VCaP (cell line): ENCODE data around the gene IL17C.

Source experiments
- H3K27ac ChIP-seq: fragments of 450-650 bp; 2 replicates; pipeline ENCODE4 v1.5.1; 2017
- TF ChIP-seq, protein P1 (sequence below): fragments of 450-650 bp; conservative IDR thresholded peaks from 2 replicates; pipeline ENCODE4 v1.5.1; 2017; ENCODE audit warnings: mild to moderate bottlenecking, moderate library complexity

Gene IL17C

DNA sequence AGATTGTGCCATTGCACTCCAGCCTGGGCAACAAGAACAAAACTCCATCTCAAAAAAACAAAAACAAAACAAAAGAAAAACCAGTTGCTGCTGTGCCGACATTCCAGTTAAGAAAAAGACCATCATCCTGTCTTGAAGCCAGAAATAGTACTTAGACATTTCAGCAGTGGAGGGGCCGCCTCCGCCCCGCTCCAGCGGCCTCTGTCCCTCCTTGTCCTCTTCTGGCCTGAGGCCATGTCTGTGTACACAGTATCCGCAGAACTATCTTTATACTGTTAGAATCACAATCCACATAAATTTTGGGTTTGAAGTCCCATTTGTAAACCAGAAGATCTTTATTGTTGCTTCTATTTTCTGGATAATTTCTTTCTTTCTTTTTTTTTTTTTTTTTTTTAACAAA is 43.3 kb upstream of the IL17C start:
- H3K27ac ChIP-seq: no peak overlapping the region
- TF ChIP-seq, protein P1, sequence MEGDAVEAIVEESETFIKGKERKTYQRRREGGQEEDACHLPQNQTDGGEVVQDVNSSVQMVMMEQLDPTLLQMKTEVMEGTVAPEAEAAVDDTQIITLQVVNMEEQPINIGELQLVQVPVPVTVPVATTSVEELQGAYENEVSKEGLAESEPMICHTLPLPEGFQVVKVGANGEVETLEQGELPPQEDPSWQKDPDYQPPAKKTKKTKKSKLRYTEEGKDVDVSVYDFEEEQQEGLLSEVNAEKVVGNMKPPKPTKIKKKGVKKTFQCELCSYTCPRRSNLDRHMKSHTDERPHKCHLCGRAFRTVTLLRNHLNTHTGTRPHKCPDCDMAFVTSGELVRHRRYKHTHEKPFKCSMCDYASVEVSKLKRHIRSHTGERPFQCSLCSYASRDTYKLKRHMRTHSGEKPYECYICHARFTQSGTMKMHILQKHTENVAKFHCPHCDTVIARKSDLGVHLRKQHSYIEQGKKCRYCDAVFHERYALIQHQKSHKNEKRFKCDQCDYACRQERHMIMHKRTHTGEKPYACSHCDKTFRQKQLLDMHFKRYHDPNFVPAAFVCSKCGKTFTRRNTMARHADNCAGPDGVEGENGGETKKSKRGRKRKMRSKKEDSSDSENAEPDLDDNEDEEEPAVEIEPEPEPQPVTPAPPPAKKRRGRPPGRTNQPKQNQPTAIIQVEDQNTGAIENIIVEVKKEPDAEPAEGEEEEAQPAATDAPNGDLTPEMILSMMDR: no peak

DNA sequence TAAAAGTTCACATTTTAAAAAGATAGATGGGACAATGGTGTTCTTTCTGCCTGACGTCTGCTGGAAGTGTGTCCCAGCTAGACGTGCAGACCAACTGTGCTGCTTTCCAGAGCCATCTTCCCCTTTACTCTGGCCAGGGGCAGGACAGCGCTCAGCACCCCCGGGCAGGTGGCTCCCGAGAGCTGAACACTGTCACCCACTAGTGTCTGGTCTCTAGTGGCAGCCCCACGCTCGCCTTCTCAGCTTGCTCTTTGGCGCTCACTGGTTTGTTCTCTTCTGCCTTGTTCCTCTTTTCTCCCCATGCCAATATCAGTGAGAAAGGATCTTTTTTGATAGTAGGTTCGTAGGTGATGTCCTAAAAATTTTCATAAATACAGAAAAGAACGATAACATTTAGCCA is 42.5 kb upstream of the IL17C start:
- TF ChIP-seq, protein P1: no peak

DNA sequence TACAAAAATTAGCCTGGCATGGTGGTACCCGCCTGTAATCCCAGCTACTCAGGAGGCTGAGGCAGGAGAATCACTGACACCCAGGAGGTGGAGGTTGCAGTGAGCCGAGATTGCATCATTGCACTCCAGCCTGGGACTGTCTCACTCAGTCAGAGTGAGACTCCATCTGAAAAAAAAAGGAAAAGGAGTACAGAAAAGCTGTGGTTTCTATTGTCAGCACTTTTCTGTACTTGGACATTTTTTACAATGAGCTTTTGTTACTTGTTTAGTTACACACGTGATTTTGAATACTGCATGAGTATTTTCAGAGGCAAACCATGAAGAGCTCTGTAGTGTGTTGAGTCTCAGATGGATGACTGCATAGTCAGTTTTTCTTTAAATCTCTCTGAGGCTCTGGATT is 41.9 kb upstream of the IL17C start:
- H3K27ac ChIP-seq: no peak overlapping the region

More for the DNA sequence above, 42.5 kb upstream of the IL17C start:
- no peak overlapping the region for H3K27ac ChIP-seq

DNA sequence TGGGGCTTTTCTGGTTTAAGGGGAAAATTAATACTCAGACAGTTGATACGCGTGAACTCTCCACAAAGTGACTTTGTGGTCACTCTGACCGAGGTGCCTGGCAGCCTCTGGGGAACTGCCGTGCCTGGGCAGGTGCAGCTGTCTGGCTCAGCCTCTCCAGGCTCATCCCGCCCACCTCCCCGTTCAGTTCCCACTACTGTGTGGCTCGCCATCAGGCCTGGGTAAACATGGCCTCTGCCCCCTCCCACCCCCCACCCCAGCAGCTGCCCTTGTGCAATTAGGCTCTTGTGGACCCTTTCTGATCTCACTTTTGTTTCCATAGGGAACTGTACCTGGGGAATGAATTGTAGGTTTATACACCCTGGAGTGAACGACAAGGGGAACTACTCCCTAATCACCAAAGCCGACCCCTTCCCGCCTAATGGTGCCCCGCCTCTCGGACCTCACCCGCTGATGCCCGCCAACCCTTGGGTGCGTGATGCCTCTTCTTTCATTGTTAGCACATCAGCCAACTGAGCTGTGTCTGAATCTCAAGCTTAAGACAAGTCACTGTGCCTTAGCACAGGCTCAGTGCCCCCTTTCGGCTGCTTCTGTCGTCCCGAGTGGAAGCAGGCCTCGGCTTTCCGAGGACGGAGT is 40.4 kb upstream of the IL17C start:
- TF ChIP-seq, protein P1: no peak
- no peak overlapping the region for H3K27ac ChIP-seq

More for the DNA sequence above, 41.9 kb upstream of the IL17C start:
- TF ChIP-seq, protein P1: no peak

DNA sequence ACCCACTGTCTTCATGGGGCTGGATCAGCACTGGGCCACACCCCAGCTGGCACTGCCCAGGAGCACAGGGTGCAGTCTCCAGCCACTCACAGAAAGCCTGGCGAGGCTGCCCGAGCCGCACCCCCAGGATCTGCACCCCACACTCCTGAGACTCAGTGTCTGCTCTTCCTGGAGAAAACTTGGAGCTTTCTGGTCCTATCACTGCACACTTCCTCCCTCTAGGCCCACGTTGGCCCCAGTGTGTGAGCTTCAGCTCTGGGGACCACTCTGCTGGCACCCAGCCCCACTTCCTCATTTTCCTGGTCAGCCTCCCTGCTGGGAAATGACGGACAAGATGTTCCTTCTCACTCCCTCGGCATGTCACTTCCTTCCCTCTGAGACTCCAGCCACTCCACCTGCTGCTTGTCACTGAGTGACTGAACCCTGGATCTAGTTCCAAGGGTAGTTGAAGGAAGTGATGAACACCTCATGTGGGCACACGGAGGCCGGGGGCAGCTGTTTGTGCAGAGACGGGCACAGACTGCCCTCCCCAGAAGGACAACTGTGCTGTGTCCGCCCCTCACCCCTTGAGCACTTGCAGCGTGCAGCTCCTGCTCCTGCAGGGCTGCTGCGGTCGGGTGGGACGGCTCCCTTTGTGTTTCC is 39.2 kb upstream of the IL17C start:
- TF ChIP-seq, protein P1: no peak
- no peak overlapping the region for H3K27ac ChIP-seq

DNA sequence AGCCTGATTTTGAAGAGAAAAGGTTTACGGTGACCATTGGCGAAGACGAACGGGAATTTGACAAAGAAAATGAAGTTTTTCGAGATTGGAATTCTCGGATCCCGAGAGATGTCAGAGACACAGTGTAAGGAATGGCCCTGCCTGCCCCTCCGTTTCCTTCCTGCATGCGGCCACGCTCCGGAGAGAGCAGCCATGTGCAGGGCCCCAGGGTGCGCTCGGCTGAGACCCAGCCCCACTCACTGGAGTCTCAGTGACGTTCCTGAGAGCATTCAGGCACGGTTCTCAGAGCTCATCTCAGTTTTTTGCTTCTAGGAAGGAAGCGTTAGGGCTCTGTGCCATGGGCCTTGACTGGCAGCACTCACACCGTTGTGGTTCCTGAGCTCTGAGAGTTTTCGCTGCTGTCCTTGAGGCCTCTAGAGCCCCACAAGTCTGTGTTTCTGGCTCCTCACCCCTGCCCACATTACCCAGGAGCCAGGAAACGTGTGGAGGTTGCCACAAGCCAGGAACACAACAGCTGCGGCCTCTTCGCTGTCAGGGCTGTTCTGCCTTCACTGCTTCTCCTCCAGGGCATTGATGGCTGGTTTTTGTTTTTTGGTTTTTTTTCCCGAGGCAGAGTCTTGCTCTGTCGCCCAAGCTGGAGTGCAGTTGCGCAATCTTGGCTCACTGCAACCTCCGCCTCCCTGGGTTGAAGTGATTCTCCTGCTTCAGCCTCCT is 38.4 kb upstream of the IL17C start:
- H3K27ac ChIP-seq: no peak overlapping the region
- TF ChIP-seq, protein P1: no peak

DNA sequence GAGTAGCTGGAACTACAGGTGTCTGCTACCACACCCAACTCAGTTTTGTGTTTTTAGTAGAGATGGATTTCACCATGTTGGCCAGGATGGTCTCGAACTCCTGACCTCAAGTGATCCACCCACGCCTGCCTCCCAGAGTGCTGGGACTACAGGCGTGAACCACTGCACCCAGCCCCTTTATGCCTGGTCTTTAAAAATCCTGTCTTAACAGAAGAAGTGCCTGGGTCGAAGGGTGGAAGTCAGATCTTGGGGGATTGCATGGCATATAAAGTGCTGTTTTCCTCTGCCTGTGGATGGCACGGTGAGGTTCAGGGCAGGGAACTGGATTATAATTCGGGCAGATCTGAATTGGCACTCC is 37.9 kb upstream of the IL17C start:
- no peak overlapping the region for H3K27ac ChIP-seq
- TF ChIP-seq, protein P1: no peak
